ENCODE data around the gene DIP2A.

GRCh38 chr21:46437511-46437910 is 21.2 kb upstream of the DIP2A start:
- no peak for TF ChIP-seq CTCF (IDR thresholded peaks at IDR 0.05; ENCODE audit: insufficient read depth, low read length, poor library complexity, severe bottlenecking)
- TF ChIP-seq EZH2phosphoT487 (conservative IDR thresholded peaks at IDR 0.05; ENCODE audit: low read length): no peak

Data from SU-DHL-6 (cell line).